Activated CD4-positive, alpha-beta T cell treated with anti-CD3 and anti-CD28 coated beads, Interleukin-2, amount 50 U/mL, for 4 hours (primary cell): ENCODE results near the gene SASH1.
"Not testable (repeated sequence)": the region's sequence is repeated elsewhere in the genome, so short reads cannot be mapped to it uniquely, and the experiment has no call there.

Source experiments
- DNase-seq, 2 experiments: peaks; one replicate each; pipeline ENCODE4 v3.0.0-alpha.2; 2020

Gene SASH1

GRCh38 chr6:148564494-148565035 is 221.9 kb downstream of the SASH1 start:
- no peak for DNase-seq

- no peak for DNase-seq
Observed at GRCh38 chr6:148565321-148565926, 222.8 kb downstream of the SASH1 start.

GRCh38 chr6:148565930-148566663 is 223.5 kb downstream of the SASH1 start:
- no peak for DNase-seq

GRCh38 chr6:148566664-148567350 is 224.2 kb downstream of the SASH1 start:
- DNase-seq = no peak

- DNase-seq = no peak
Observed at GRCh38 chr6:148570456-148570855, 227.8 kb downstream of the SASH1 start.

- no peak for DNase-seq
Observed at GRCh38 chr6:148572676-148573335, 230.2 kb downstream of the SASH1 start.

GRCh38 chr6:148573922-148574321 is 231.3 kb downstream of the SASH1 start:
- no peak for DNase-seq

GRCh38 chr6:148577687-148578488 is 235.2 kb downstream of the SASH1 start:
- DNase-seq = peak in 1 of 2 experiments; percentile 9

GRCh38 chr6:148578489-148578814 is 235.8 kb downstream of the SASH1 start:
- no peak for DNase-seq

GRCh38 chr6:148578837-148579565 is 236.4 kb downstream of the SASH1 start:
- no peak for DNase-seq

- no peak for DNase-seq
Observed at GRCh38 chr6:148580442-148580841, 237.8 kb downstream of the SASH1 start.

- no peak for DNase-seq
Observed at GRCh38 chr6:148583631-148584030, 241.0 kb downstream of the SASH1 start.

GRCh38 chr6:148585641-148586040 is 243.0 kb downstream of the SASH1 start:
- DNase-seq = not testable (repeated sequence)

GRCh38 chr6:148590883-148591282 is 248.2 kb downstream of the SASH1 start:
- DNase-seq = no peak

GRCh38 chr6:148591656-148592055 is 249.0 kb downstream of the SASH1 start:
- DNase-seq = no peak

GRCh38 chr6:148593130-148593812 is 250.6 kb downstream of the SASH1 start:
- DNase-seq = no peak

GRCh38 chr6:148593813-148594170 is 251.2 kb downstream of the SASH1 start:
- no peak for DNase-seq

GRCh38 chr6:148595550-148595949 is 252.9 kb downstream of the SASH1 start:
- DNase-seq = no peak

GRCh38 chr6:148596891-148597455 is 254.3 kb downstream of the SASH1 start:
- DNase-seq = no peak

GRCh38 chr6:148598724-148599123 is 256.1 kb downstream of the SASH1 start:
- DNase-seq = no peak

- no peak for DNase-seq
Observed at GRCh38 chr6:148599967-148600426, 257.4 kb downstream of the SASH1 start.
